HFFc6 (cell line): ENCODE measurements around the gene TMEM266. TPM values are rescaled to one million over a fixed set of nuclear protein-coding genes. Genes with fewer than 3 reads are reported as not detected.

ENCODE experiments used
- DNase-seq: peaks from one replicate; pipeline ENCODE4 v3.0.0-alpha.2; 2018
- H3K27ac Mint-ChIP-seq: 2 replicates; pipeline ENCODE4 v1.8.0; 2020; ENCODE audit warnings: mild to moderate bottlenecking, mixed read lengths
- H3K27me3 Mint-ChIP-seq: 2 replicates; pipeline ENCODE4 v1.8.0; 2021; ENCODE audit warnings: mild to moderate bottlenecking, moderate library complexity, mixed read lengths; ENCODE audit not compliant: insufficient read depth
- H3K36me3 Mint-ChIP-seq: 2 replicates; pipeline ENCODE4 v1.8.0; 2021; ENCODE audit warnings: low read depth, mixed read lengths
- H3K4me1 Mint-ChIP-seq: 2 replicates; pipeline ENCODE4 v1.8.0; 2020; ENCODE audit warnings: low read depth, mixed read lengths
- H3K4me3 Mint-ChIP-seq: 2 replicates; pipeline ENCODE4 v1.8.0; 2020; ENCODE audit warnings: mild to moderate bottlenecking, moderate library complexity, mixed read lengths
- H3K9me3 Mint-ChIP-seq: 2 replicates; pipeline ENCODE4 v1.8.0; 2020; ENCODE audit warnings: mild to moderate bottlenecking, mixed read lengths
- total RNA-seq, 6 experiments: library from RNA; stranded (reverse); fragmentation: NEBNext Ultra II Directional; extraction: Animal tissue kit (Norgen Biotek cat#: 25700); gene quantifications; 2 replicates in 1 of 6; 3 replicates in 5 of 6; pipeline ENCODE4 v1.2.3, GENCODE V29; 2021
- TF ChIP-seq, protein P1 (sequence below): fragments of 200-600 bp; sonication (generic); IDR thresholded peaks from 2 replicates; pipeline ENCODE4 v1.5.0; 2021; ENCODE audit warnings: antibody characterized with exemption, mild to moderate bottlenecking

The TMEM266 gene
- total RNA-seq, 6 experiments from 2014 or later: 0.10 to 0.19 (median 0.17) TPM; not detected in 1

DNA sequence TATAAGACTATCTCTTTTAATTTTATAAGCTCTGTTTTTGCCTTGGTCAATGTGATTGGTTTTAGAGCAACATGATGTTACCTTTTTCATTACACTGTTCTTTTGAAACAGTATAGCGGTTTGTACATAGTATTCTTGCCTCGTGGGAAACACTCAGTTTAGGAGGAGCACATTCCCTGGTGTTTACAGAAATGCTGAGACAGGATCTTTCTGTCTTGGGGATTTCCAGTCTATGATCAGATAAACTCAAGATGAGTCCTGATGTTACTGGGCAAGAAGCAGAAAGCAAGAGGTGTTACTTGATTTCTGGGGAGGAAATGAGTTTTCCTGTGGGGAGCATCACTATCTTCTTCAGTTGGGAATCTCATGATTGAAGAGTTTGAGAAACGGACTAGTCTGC lies 2.5 kb downstream of the TMEM266 start:
- Mint-ChIP-seq H3K9me3 (no peaks in the 10 kb centered on the region), H3K4me3 (no peak overlapping the region), H3K4me1 (peaks cover 8% of the 10 kb centered on the region), H3K27ac (no peak overlapping the region), H3K36me3 (no peaks in the 10 kb centered on the region), H3K27me3 (peaks cover 55% of the 10 kb centered on the region)
- no peak for DNase-seq
- TF ChIP-seq, protein P1, sequence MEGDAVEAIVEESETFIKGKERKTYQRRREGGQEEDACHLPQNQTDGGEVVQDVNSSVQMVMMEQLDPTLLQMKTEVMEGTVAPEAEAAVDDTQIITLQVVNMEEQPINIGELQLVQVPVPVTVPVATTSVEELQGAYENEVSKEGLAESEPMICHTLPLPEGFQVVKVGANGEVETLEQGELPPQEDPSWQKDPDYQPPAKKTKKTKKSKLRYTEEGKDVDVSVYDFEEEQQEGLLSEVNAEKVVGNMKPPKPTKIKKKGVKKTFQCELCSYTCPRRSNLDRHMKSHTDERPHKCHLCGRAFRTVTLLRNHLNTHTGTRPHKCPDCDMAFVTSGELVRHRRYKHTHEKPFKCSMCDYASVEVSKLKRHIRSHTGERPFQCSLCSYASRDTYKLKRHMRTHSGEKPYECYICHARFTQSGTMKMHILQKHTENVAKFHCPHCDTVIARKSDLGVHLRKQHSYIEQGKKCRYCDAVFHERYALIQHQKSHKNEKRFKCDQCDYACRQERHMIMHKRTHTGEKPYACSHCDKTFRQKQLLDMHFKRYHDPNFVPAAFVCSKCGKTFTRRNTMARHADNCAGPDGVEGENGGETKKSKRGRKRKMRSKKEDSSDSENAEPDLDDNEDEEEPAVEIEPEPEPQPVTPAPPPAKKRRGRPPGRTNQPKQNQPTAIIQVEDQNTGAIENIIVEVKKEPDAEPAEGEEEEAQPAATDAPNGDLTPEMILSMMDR: no peak

- no peak for DNase-seq
- peaks cover 61% of the 10 kb centered on the region for H3K27me3 Mint-ChIP-seq
- H3K36me3 Mint-ChIP-seq: no peaks in the 10 kb centered on the region
- TF ChIP-seq, protein P1: no peak
- no peaks in the 10 kb centered on the region for H3K4me1 Mint-ChIP-seq
- H3K4me3 Mint-ChIP-seq: no peak overlapping the region
- H3K9me3 Mint-ChIP-seq: no peaks in the 10 kb centered on the region
- H3K27ac Mint-ChIP-seq: no peak overlapping the region
Measured at GRCh38 chr15:76064375-76064774, 4.6 kb downstream of the TMEM266 start.

DNA sequence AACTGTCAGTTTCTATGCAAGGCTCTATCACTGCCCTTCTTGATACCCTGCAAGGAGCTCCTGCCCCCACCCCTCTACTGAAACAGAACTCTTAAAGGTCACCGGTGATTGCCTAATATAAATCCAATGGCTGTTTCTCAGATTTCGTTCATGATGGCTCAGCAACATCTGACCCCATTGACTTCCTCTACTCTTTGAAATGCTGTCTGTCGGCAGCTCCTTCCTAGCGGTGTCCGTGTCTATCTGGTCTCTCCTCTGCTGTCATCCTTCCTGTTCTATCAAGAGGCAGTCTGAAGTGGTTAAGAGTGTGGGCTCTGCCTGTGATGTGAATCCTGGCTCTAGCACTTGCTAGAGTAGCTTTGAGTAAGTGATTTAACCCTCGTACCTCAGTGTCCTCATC lies 5.5 kb downstream of the TMEM266 start:
- Mint-ChIP-seq H3K9me3 (no peaks in the 10 kb centered on the region), H3K4me1 (no peaks in the 10 kb centered on the region), H3K4me3 (no peak overlapping the region), H3K27me3 (peaks cover 67% of the 10 kb centered on the region), H3K27ac (no peak overlapping the region), H3K36me3 (no peaks in the 10 kb centered on the region)
- TF ChIP-seq, protein P1: no peak
- no peak for DNase-seq

DNA sequence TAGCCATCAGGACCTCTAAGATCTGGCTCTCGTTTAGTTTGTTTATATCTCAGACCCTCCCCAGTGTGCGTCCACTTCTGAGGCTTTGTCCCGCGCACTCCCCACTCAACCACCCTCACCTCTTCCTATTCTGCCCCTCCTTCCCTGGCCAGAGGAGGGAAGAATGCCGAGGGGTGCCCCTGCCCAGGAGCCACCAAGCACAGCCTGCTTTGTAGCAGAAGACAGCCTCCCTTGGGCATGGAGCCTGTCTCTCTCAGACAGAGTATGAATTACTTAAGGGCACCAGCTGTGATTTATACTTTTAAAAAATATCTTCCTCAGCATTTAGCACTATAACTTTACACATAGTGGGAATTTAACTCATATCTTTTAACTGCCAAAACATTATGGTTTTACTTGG lies 6.0 kb downstream of the TMEM266 start:
- TF ChIP-seq, protein P1: no peak
- no peak for DNase-seq
- Mint-ChIP-seq H3K36me3 (no peaks in the 10 kb centered on the region), H3K27me3 (peaks cover 63% of the 10 kb centered on the region), H3K9me3 (no peaks in the 10 kb centered on the region), H3K4me1 (no peaks in the 10 kb centered on the region), H3K4me3 (no peak overlapping the region), H3K27ac (no peak overlapping the region)

DNA sequence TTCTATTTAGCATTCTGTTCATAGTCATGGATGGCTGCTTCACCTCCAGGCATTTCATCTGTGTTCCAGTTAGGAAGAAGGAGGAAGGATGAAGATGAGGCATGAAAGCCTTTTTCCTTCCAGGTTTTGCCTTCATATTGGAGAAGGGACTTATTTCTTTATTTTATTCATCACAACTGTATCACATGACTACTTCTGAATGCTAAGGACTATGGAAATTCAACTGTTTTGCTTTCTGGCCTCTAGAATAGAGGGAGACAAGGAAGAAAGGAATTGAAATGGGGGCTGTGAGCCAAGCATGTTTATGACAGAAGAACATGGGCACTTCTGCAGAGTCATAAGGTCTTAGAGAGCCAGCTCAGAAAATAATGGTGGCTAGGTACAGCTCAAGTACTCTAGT lies 10.4 kb downstream of the TMEM266 start:
- peaks cover 38% of the 10 kb centered on the region for H3K27me3 Mint-ChIP-seq
- DNase-seq: no peak
- TF ChIP-seq, protein P1: no peak
- H3K9me3 Mint-ChIP-seq: no peaks in the 10 kb centered on the region
- H3K4me3 Mint-ChIP-seq: no peak overlapping the region
- no peak overlapping the region for H3K27ac Mint-ChIP-seq
- no peaks in the 10 kb centered on the region for H3K4me1 Mint-ChIP-seq
- H3K36me3 Mint-ChIP-seq: no peaks in the 10 kb centered on the region
